PC-9 (cell line): Measurements from ENCODE around the gene SOX13. TPM values are rescaled to one million over a fixed set of nuclear protein-coding genes. Genes with fewer than 3 reads are reported as not detected.

Experiments used
- BruUV-seq: library from RNA; stranded (reverse); fragments of 400-500 nt; replicated peaks from 2 replicates; lab custom pipeline; 2021; lab: Mats Ljungman, UMichigan
- CTCF ChIA-PET: fragments of 300-600 bp; sonication (Branson Sonifier 250); formaldehyde crosslinking; loops from one replicate; lab custom pipeline; 2022; ENCODE audit warnings: antibody characterized with exemption; lab: Charles Lee
- POLR2A ChIA-PET: fragments of 300-600 bp; sonication (Branson Sonifier 250); formaldehyde crosslinking; loops from one replicate; lab custom pipeline; 2022; ENCODE audit warnings: antibody characterized with exemption; ENCODE audit not compliant: unreplicated experiment; lab: Charles Lee
- DNase-seq, 2 experiments: peaks; one replicate each; pipeline versions ENCODE4 v3.0.0 to v3.0.0-alpha.2; 2015 to 2022; ENCODE audit warnings: mixed read lengths in 1 of 2
- H2AFZ ChIP-seq: fragments of 200-600 bp; sonication (generic); 2 replicates; pipeline ENCODE4 v1.8.1; 2017; ENCODE audit warnings: antibody characterized with exemption
- H3F3A ChIP-seq: fragments of 200-600 bp; sonication (generic); 2 replicates; pipeline ENCODE4 v1.8.1; 2017; ENCODE audit warnings: antibody characterized with exemption, mild to moderate bottlenecking, low read depth; ENCODE audit not compliant: insufficient read depth
- H3K27ac ChIP-seq: fragments of 200-600 bp; sonication (generic); 2 replicates; pipeline ENCODE4 v1.6.1; 2016; ENCODE audit warnings: mixed run types
- H3K27me3 ChIP-seq: fragments of 200-600 bp; sonication (generic); 2 replicates; pipeline ENCODE4 v1.6.1; 2016; ENCODE audit warnings: low read depth, mixed run types; ENCODE audit not compliant: insufficient read depth
- H3K36me3 ChIP-seq: fragments of 200-600 bp; sonication (generic); 2 replicates; pipeline ENCODE4 v1.6.1; 2016; ENCODE audit warnings: low read depth, mixed run types
- H3K4me1 ChIP-seq: fragments of 200-600 bp; sonication (generic); replicated peaks from 2 replicates; pipeline ENCODE4 v1.6.1; 2016; ENCODE audit warnings: mixed run types; ENCODE audit not compliant: insufficient read depth
- H3K4me2 ChIP-seq: fragments of 200-600 bp; sonication (generic); 2 replicates; pipeline ENCODE4 v1.6.1; 2017; ENCODE audit warnings: mixed run types
- H3K4me3 ChIP-seq: fragments of 200-600 bp; sonication (generic); 2 replicates; pipeline ENCODE4 v1.6.1; 2016; ENCODE audit warnings: mixed run types
- H3K79me2 ChIP-seq: fragments of 200-600 bp; sonication (generic); 2 replicates; pipeline ENCODE4 v1.6.1; 2017; ENCODE audit warnings: low read depth, mixed run types
- H3K9me2 ChIP-seq: fragments of 200-600 bp; sonication (generic); 2 replicates; pipeline ENCODE4 v1.8.1; 2017; ENCODE audit warnings: mild to moderate bottlenecking; ENCODE audit not compliant: insufficient read depth
- H3K9me3 ChIP-seq: fragments of 200-600 bp; sonication (generic); 2 replicates; pipeline ENCODE4 v1.8.1; 2016; ENCODE audit warnings: low read depth; ENCODE audit not compliant: insufficient read depth
- H4K20me1 ChIP-seq: fragments of 200-600 bp; sonication (generic); 2 replicates; pipeline ENCODE4 v1.8.1; 2017; ENCODE audit not compliant: insufficient read depth
- CTCF ChIP-seq: fragments of 200-600 bp; sonication (generic); conservative IDR thresholded peaks from 2 replicates; pipeline ENCODE4 v1.6.1; 2017; ENCODE audit warnings: mixed run types, antibody characterized with exemption, mild to moderate bottlenecking, moderate library complexity
- EZH2 ChIP-seq: fragments of 200-600 bp; sonication (generic); IDR thresholded peaks from 2 replicates; pipeline ENCODE4 v1.8.0; 2017; ENCODE audit warnings: antibody characterized with exemption, low read depth
- intact Hi-C: fragments of 100-400 bp; cut with micrococcal nuclease; formaldehyde crosslinking; loops from one replicate; pipeline ENCODE4 v1.10.0; 2022; ENCODE audit not compliant: unreplicated experiment
- total RNA-seq: library from RNA; stranded (reverse); gene quantifications from 2 replicates; pipeline ENCODE4 v1.2.3, GENCODE V29; 2021

The SOX13 gene
- total RNA-seq, 1 experiment from 2014 or later, result 89.9 TPM

GRCh38 chr1:204169858-204170257 is 96.9 kb downstream of the SOX13 start:
- H4K20me1 ChIP-seq, result no peaks in the 10 kb centered on the region
- H3K27me3 ChIP-seq, result no peaks in the 10 kb centered on the region
- ChIA-PET POLR2A (interaction anchor here (0.6 kb wide), 1 partner anchor 224 kb away, joined by 3 read pairs; no protein-coding TSS in a partner anchor), CTCF (no interaction called here)
- no peak for DNase-seq
- BruUV-seq, result no TSS peak
- H3K79me2 ChIP-seq, result peaks cover 7% of the 10 kb centered on the region; the same call in 1 of the 2 replicates
- H3K4me3 ChIP-seq, result no peak overlapping the region
- intact Hi-C loops, result loop anchor here (5.0 kb wide), 1 partner anchor 337 kb away; no protein-coding TSS in a partner anchor
- TF ChIP-seq EZH2 (no peak), CTCF (no peak)
- H2AFZ ChIP-seq, result no peak overlapping the region
- H3F3A ChIP-seq, result peaks cover 22% of the 10 kb centered on the region
- peaks cover 10% of the 10 kb centered on the region; the same call in 1 of the 2 replicates for H3K36me3 ChIP-seq
- no peak overlapping the region for H3K4me2 ChIP-seq
- H3K9me3 ChIP-seq, result peaks cover 24% of the 10 kb centered on the region
- peaks cover 44% of the 10 kb centered on the region for H3K4me1 ChIP-seq
- H3K9me2 ChIP-seq, result no peaks in the 10 kb centered on the region
- peak overlapping the region; percentile 88; the same call in 1 of the 2 replicates for H3K27ac ChIP-seq

GRCh38 chr1:204170494-204171155 is 97.7 kb downstream of the SOX13 start:
- H3K4me1 ChIP-seq, result peaks cover 45% of the 10 kb centered on the region
- H3K4me2 ChIP-seq, result peak overlapping the region; percentile 6; the same call in 1 of the 2 replicates
- peaks cover 15% of the 10 kb centered on the region for H3K79me2 ChIP-seq
- no peaks in the 10 kb centered on the region for H3K9me2 ChIP-seq
- H2AFZ ChIP-seq, result no peak overlapping the region
- DNase-seq, result no peak
- intact Hi-C loops, result loop anchor here (1.0 to 5.0 kb wide), 2 partner anchors 28 to 337 kb away; no protein-coding TSS in a partner anchor
- ChIA-PET CTCF (no interaction called here), POLR2A (interaction anchor here (0.6 kb wide), 1 partner anchor 224 kb away, joined by 3 read pairs; no protein-coding TSS in a partner anchor)
- BruUV-seq, result no TSS peak
- no peak for TF ChIP-seq CTCF
- TF ChIP-seq EZH2, result no peak
- peaks cover 10% of the 10 kb centered on the region; the same call in 1 of the 2 replicates for H3K36me3 ChIP-seq
- H3F3A ChIP-seq, result peaks cover 22% of the 10 kb centered on the region
- H4K20me1 ChIP-seq, result no peaks in the 10 kb centered on the region
- H3K27ac ChIP-seq, result peak overlapping the region; percentile 88
- peaks cover 24% of the 10 kb centered on the region for H3K9me3 ChIP-seq
- H3K27me3 ChIP-seq, result no peaks in the 10 kb centered on the region
- H3K4me3 ChIP-seq, result no peak overlapping the region

- Histone ChIP-seq H3K27ac (peak overlapping the region; percentile 88), H2AFZ (no peak overlapping the region)
- POLR2A ChIA-PET, result no interaction called here
Observed at GRCh38 chr1:204171751-204172178, 98.8 kb downstream of the SOX13 start.

More at GRCh38 chr1:204171751-204172178, 98.8 kb downstream of the SOX13 start:
- Histone ChIP-seq H3K79me2 (peaks cover 27% of the 10 kb centered on the region), H3K4me1 (peaks cover 53% of the 10 kb centered on the region), H3K27me3 (no peaks in the 10 kb centered on the region), H4K20me1 (no peaks in the 10 kb centered on the region), H3K9me3 (peaks cover 24% of the 10 kb centered on the region), H3K36me3 (peaks cover 10% of the 10 kb centered on the region; the same call in 1 of the 2 replicates), H3K9me2 (no peaks in the 10 kb centered on the region), H3K4me3 (no peak overlapping the region), H3K4me2 (peak overlapping the region; percentile 58), H3F3A (peaks cover 22% of the 10 kb centered on the region)
- intact Hi-C loops, result loop anchor here (1.0 to 5.0 kb wide), 3 partner anchors 19 to 336 kb away; no protein-coding TSS in a partner anchor
- DNase-seq, result peak; percentile 68 to 99
- CTCF ChIA-PET, result interaction anchor here (0.9 to 1.6 kb wide), 2 partner anchors 19 to 27 kb away, joined by 3 to 5 read pairs; no protein-coding TSS in a partner anchor
- no peak for TF ChIP-seq EZH2
- no peak for TF ChIP-seq CTCF
- no TSS peak for BruUV-seq
